Mucosa of gallbladder (tissue), 1 donor: Measurements from ENCODE around the gene SGCD. TPM values are rescaled to one million over a fixed set of nuclear protein-coding genes. Genes with fewer than 3 reads are reported as not detected.

Experiments used
- DNase-seq: peaks from one replicate; pipeline ENCODE4 v3.0.0-alpha.2; 2020; ENCODE audit warnings: low spot score
- total RNA-seq: library from RNA; stranded (reverse); gene quantifications from one replicate; pipeline ENCODE4 v1.2.1, GENCODE V29; 2021
- donor health status: DM: no; HTN: no; CAD: no.

Gene SGCD
- total RNA-seq, 1 donor from 2014 or later: 10.6 TPM

GRCh38 chr5:156505101-156505500 lies 178.1 kb downstream of the SGCD start:
- no peak for DNase-seq

GRCh38 chr5:156513123-156513815 lies 186.3 kb downstream of the SGCD start:
- DNase-seq: no peak

GRCh38 chr5:156515121-156515520 lies 188.2 kb downstream of the SGCD start:
- no peak for DNase-seq

- DNase-seq: no peak
Measured at GRCh38 chr5:156515803-156516360, 188.9 kb downstream of the SGCD start.

GRCh38 chr5:156522651-156523529 lies 195.9 kb downstream of the SGCD start:
- no peak for DNase-seq

GRCh38 chr5:156523607-156524006 lies 196.6 kb downstream of the SGCD start:
- DNase-seq: no peak

GRCh38 chr5:156526081-156526925 lies 199.3 kb downstream of the SGCD start:
- DNase-seq: no peak

- no peak for DNase-seq
Measured at GRCh38 chr5:156527611-156528010, 200.6 kb downstream of the SGCD start.

GRCh38 chr5:156528673-156529072 lies 201.7 kb downstream of the SGCD start:
- DNase-seq: no peak

GRCh38 chr5:156529892-156530291 lies 202.9 kb downstream of the SGCD start:
- DNase-seq: no peak

- no peak for DNase-seq
Measured at GRCh38 chr5:156531199-156531598, 204.2 kb downstream of the SGCD start.

- no peak for DNase-seq
Measured at GRCh38 chr5:156532921-156533320, 206.0 kb downstream of the SGCD start.

GRCh38 chr5:156534085-156534484 lies 207.1 kb downstream of the SGCD start:
- DNase-seq: no peak

GRCh38 chr5:156534906-156535485 lies 208.0 kb downstream of the SGCD start:
- DNase-seq: no peak

- DNase-seq: no peak
Measured at GRCh38 chr5:156540491-156540890, 213.5 kb downstream of the SGCD start.

- DNase-seq: no peak
Measured at GRCh38 chr5:156541582-156541981, 214.6 kb downstream of the SGCD start.

GRCh38 chr5:156543348-156544145 lies 216.6 kb downstream of the SGCD start:
- DNase-seq: no peak

GRCh38 chr5:156552855-156553358 lies 225.9 kb downstream of the SGCD start:
- DNase-seq: no peak

GRCh38 chr5:156556666-156557406 lies 229.9 kb downstream of the SGCD start:
- DNase-seq: no peak

- DNase-seq: no peak
Measured at GRCh38 chr5:156560002-156560401, 233.0 kb downstream of the SGCD start.
